Measurements from ENCODE around the gene LHCGR.

Gene LHCGR

GRCh38 chr2:48755473-48755872 is at the start of gene LHCGR:
Gene LHCGR, minus strand, starts transcription at chr2:48755724. Its CDS starts 53 bp downstream, at chr2:48755671.
- DNase-seq (ENCODE audit: extremely low read depth, low read depth) = no peak
- no peak for TF ChIP-seq CTCF (IDR thresholded peaks at IDR 0.05; ENCODE audit: low read depth, low read length)

GRCh38 chr2:48799601-48800000 is 44.1 kb upstream of the LHCGR start:
- DNase-seq (ENCODE audit: extremely low read depth, low read depth) = no peak
- no peak for TF ChIP-seq CTCF (IDR thresholded peaks at IDR 0.05; ENCODE audit: low read depth, low read length)

- no peak for DNase-seq (ENCODE audit: extremely low read depth, low read depth)
- no peak for TF ChIP-seq CTCF (IDR thresholded peaks at IDR 0.05; ENCODE audit: low read depth, low read length)
Measured at GRCh38 chr2:48795065-48795464, 39.5 kb upstream of the LHCGR start.

GRCh38 chr2:48793671-48794070 is 38.1 kb upstream of the LHCGR start:
- TF ChIP-seq CTCF (IDR thresholded peaks at IDR 0.05; ENCODE audit: low read depth, low read length) = no peak

GRCh38 chr2:48792030-48792429 is 36.5 kb upstream of the LHCGR start:
- TF ChIP-seq CTCF (IDR thresholded peaks at IDR 0.05; ENCODE audit: low read depth, low read length) = no peak

More at GRCh38 chr2:48793671-48794070, 38.1 kb upstream of the LHCGR start:
- DNase-seq (ENCODE audit: extremely low read depth, low read depth) = no peak

GRCh38 chr2:48790407-48791170 is 35.1 kb upstream of the LHCGR start:
- DNase-seq (ENCODE audit: extremely low read depth, low read depth) = no peak
- TF ChIP-seq CTCF (IDR thresholded peaks at IDR 0.05; ENCODE audit: low read depth, low read length) = no peak

More at GRCh38 chr2:48792030-48792429, 36.5 kb upstream of the LHCGR start:
- no peak for DNase-seq (ENCODE audit: extremely low read depth, low read depth)

- DNase-seq (ENCODE audit: extremely low read depth, low read depth) = no peak
- TF ChIP-seq CTCF (IDR thresholded peaks at IDR 0.05; ENCODE audit: low read depth, low read length) = no peak
Measured at GRCh38 chr2:48787580-48787979, 32.1 kb upstream of the LHCGR start.

Data from AG09319 (cell line).